ENCODE measurements around the gene PRSS12.

Gene PRSS12

GRCh38 chr4:118356111-118356510 lies 3.3 kb upstream of the PRSS12 start:
- no peak for DNase-seq (ENCODE audit: low read depth)

GRCh38 chr4:118354913-118355312 lies 2.1 kb upstream of the PRSS12 start:
- DNase-seq (ENCODE audit: low read depth): no peak

- no peak for DNase-seq (ENCODE audit: low read depth)
Measured at GRCh38 chr4:118353534-118354030, 779 bp upstream of the PRSS12 start.

- DNase-seq (ENCODE audit: low read depth): peak; percentile 80
Measured at GRCh38 chr4:118351851-118352827, 664 bp downstream of the PRSS12 start.

GRCh38 chr4:118350961-118351360 lies 1.8 kb downstream of the PRSS12 start:
- no peak for DNase-seq (ENCODE audit: low read depth)

GRCh38 chr4:118348886-118349285 lies 3.9 kb downstream of the PRSS12 start:
- DNase-seq (ENCODE audit: low read depth): no peak

- no peak for DNase-seq (ENCODE audit: low read depth)
Measured at GRCh38 chr4:118346495-118346894, 6.3 kb downstream of the PRSS12 start.

- no peak for DNase-seq (ENCODE audit: low read depth)
Measured at GRCh38 chr4:118345813-118346212, 7.0 kb downstream of the PRSS12 start.

- no peak for DNase-seq (ENCODE audit: low read depth)
Measured at GRCh38 chr4:118344801-118345200, 8.0 kb downstream of the PRSS12 start.

GRCh38 chr4:118343501-118343900 lies 9.3 kb downstream of the PRSS12 start:
- DNase-seq (ENCODE audit: low read depth): no peak

GRCh38 chr4:118340109-118340508 lies 12.7 kb downstream of the PRSS12 start:
- DNase-seq (ENCODE audit: low read depth): peak; percentile 37

- peak; percentile 59 for DNase-seq (ENCODE audit: low read depth)
Measured at GRCh38 chr4:118338981-118339765, 13.6 kb downstream of the PRSS12 start.

- DNase-seq (ENCODE audit: low read depth): no peak
Measured at GRCh38 chr4:118338518-118338917, 14.3 kb downstream of the PRSS12 start.

GRCh38 chr4:118337954-118338353 lies 14.8 kb downstream of the PRSS12 start:
- no peak for DNase-seq (ENCODE audit: low read depth)

GRCh38 chr4:118335774-118336173 lies 17.0 kb downstream of the PRSS12 start:
- DNase-seq (ENCODE audit: low read depth): no peak

GRCh38 chr4:118335324-118335723 lies 17.5 kb downstream of the PRSS12 start:
- peak; percentile 34 for DNase-seq (ENCODE audit: low read depth)

GRCh38 chr4:118331352-118331751 lies 21.5 kb downstream of the PRSS12 start:
- DNase-seq (ENCODE audit: low read depth): no peak

- DNase-seq (ENCODE audit: low read depth): no peak
Measured at GRCh38 chr4:118329849-118330248, 23.0 kb downstream of the PRSS12 start.

GRCh38 chr4:118327554-118328241 lies 25.1 kb downstream of the PRSS12 start:
- peak; percentile 58 for DNase-seq (ENCODE audit: low read depth)

- DNase-seq (ENCODE audit: low read depth): no peak
Measured at GRCh38 chr4:118326585-118326984, 26.2 kb downstream of the PRSS12 start.

- peak; percentile 16 for DNase-seq (ENCODE audit: low read depth)
Measured at GRCh38 chr4:118325431-118325830, 27.4 kb downstream of the PRSS12 start.

GRCh38 chr4:118322831-118323502 lies 29.8 kb downstream of the PRSS12 start:
- DNase-seq (ENCODE audit: low read depth): no peak
